Omental fat pad (tissue), 4 donors: ENCODE results near the gene SH3BGRL2. TPM values are rescaled to one million over a fixed set of nuclear protein-coding genes. Genes with fewer than 3 reads are reported as not detected.
A peak's percentile ranks its signal among the peaks of the same experiment; 100 is the strongest.

Experiments used
- ATAC-seq: fragments of 150-250 bp; one replicate; pipeline ENCODE4 v1.9.1; 2016; ENCODE audit warnings: mild to moderate bottlenecking, moderate library complexity; ENCODE audit not compliant: low FRiP score
- DNase-seq: peaks from one replicate; pipeline ENCODE4 v3.0.0-alpha.2; 2019; ENCODE audit warnings: low spot score
- total RNA-seq, 4 donors: library from RNA; depleted of rRNA; stranded (reverse); fragments of >200 nt; gene quantifications; one replicate each; pipeline ENCODE4 v1.1.0, GENCODE V29; 2016
- TF ChIP-seq, protein P1 (sequence below), 3 donors: fragments of 450-650 bp; IDR thresholded peaks; one replicate each; pipeline ENCODE4 v1.5.1; 2016 to 2017; ENCODE audit warnings: antibody characterized with exemption in 3 of 3, mild to moderate bottlenecking in 3 of 3, moderate library complexity in 2 of 3

SH3BGRL2 gene
- total RNA-seq, 4 donors from 2014 or later = 22.9 to 179 (median 39.0) TPM

DNA sequence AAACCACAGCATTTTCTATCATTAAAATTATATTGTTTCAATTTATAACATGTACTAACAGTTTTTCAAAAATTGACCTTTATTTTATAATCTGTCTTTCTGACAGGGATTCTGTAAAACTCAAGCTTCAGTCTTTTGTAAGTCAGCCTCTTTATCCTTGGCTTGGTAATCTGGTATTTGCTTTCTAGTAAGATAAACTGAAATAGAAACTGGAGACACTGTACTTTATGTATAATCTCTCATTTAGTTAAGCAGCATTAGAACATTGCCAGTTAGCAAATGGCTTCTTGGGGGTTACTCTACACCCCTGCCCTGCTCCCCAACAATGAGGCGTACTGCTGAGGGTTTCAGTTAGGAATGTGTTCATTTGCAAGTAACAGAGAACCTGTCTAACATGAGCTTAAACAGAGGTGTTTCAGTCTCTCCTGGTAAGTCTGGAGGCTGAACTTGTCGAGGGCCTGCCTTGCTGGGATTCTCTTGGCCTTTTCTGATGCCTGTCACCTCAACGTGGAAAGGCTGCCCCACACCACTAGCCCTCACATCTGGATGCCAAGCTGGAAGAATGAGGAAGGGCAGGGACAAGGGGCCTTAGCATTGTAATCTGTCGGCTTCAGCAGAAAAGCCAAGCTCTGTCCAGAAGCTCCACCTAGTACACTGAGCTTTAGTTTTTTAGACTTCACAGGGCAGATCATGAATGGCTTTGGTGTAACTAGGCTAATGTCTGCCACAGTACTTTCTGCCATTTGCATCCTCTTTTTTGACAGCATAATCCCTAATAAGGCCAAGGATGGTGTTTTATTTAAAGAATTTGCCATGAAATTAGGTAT, 34.8 kb downstream of the SH3BGRL2 start:
- TF ChIP-seq, protein P1, sequence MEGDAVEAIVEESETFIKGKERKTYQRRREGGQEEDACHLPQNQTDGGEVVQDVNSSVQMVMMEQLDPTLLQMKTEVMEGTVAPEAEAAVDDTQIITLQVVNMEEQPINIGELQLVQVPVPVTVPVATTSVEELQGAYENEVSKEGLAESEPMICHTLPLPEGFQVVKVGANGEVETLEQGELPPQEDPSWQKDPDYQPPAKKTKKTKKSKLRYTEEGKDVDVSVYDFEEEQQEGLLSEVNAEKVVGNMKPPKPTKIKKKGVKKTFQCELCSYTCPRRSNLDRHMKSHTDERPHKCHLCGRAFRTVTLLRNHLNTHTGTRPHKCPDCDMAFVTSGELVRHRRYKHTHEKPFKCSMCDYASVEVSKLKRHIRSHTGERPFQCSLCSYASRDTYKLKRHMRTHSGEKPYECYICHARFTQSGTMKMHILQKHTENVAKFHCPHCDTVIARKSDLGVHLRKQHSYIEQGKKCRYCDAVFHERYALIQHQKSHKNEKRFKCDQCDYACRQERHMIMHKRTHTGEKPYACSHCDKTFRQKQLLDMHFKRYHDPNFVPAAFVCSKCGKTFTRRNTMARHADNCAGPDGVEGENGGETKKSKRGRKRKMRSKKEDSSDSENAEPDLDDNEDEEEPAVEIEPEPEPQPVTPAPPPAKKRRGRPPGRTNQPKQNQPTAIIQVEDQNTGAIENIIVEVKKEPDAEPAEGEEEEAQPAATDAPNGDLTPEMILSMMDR (IDR thresholded peaks at IDR 0.05) = no peak
- no peak for DNase-seq
- ATAC-seq = no peak

DNA sequence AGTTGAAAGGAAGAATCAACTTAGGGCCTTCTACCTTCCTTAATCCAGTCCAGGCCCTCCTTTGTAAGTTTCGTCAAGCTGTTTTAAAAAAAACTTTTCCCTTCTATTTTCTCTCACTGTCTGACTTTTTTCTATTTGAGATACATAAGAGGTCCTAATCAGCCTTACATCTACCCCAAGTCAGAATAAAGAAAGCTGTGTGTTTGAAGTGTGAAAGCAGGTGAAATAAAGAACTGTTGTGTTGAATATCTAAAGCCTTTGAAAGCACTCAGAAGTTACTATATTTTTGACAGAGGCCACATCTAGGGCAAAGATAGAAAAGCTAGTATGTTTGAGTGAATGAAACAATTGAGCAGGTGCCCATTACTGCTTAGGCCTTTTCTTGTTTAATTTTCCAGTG, 35.5 kb downstream of the SH3BGRL2 start:
- no peak for DNase-seq
- no peak for ATAC-seq
- TF ChIP-seq, protein P1 (IDR thresholded peaks at IDR 0.05) = no peak

DNA sequence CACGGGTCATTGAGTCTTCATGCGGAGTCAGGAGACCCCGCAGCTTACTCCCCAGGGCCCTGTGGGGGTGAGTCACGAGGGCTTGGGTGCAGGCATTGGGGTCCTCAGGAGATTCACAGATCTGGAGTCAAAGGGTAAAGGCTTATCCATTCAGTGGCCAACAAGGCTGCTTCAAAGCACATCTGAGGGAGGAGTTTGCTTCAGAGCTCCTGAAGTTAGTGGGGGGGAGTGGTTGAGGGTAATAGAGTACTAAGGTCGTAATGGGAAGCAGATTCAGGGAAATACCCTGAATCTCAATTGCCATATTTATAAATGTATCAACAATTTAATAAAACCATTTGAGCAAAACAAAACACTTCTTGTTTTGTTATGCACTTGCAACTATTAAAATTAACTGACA, 37.3 kb downstream of the SH3BGRL2 start:
- no peak for ATAC-seq
- TF ChIP-seq, protein P1 (IDR thresholded peaks at IDR 0.05) = no peak

DNA sequence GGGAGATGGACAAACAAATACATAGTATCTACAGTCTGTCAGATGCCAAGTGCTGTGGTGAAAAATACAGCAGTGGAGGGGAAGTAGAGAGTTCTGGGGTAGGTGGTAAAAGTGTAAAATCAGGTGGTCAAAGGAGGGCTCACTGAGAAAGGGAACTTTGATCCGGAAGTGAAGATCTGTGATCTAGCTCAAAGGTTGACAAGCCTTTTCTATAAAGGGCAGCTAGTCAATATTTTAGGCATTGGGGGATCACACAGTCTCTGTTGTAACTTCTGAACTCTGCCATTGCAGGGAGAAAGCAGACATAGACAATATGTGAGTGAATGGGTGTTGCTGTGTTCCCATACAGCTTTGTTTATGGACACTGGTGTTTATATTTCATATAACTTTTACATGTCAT, 38.6 kb downstream of the SH3BGRL2 start:
- DNase-seq = no peak
- TF ChIP-seq, protein P1 (IDR thresholded peaks at IDR 0.05) = no peak
- no peak for ATAC-seq

More for the DNA sequence above, 37.3 kb downstream of the SH3BGRL2 start:
- no peak for DNase-seq

DNA sequence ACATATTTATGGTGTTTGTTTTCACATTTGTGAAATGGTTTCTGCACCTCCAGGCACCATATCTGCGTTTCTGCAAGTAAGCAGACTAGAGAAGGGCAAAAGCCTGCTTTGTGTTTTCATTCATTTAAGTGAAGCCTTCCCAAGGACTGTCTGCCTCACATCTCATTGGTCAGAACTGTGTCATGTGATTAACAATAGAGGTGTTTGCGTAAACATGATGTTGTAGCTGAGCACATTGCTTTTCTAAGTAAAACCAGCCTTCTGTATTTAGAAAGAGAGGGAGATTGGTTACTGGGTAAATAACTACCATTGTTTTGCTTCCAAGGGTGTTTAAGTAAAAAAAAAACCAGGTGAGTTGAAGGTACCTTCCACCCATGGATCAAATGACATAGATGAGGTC, 39.7 kb downstream of the SH3BGRL2 start:
- TF ChIP-seq, protein P1 (IDR thresholded peaks at IDR 0.05) = no peak
- ATAC-seq = no peak
- no peak for DNase-seq

DNA sequence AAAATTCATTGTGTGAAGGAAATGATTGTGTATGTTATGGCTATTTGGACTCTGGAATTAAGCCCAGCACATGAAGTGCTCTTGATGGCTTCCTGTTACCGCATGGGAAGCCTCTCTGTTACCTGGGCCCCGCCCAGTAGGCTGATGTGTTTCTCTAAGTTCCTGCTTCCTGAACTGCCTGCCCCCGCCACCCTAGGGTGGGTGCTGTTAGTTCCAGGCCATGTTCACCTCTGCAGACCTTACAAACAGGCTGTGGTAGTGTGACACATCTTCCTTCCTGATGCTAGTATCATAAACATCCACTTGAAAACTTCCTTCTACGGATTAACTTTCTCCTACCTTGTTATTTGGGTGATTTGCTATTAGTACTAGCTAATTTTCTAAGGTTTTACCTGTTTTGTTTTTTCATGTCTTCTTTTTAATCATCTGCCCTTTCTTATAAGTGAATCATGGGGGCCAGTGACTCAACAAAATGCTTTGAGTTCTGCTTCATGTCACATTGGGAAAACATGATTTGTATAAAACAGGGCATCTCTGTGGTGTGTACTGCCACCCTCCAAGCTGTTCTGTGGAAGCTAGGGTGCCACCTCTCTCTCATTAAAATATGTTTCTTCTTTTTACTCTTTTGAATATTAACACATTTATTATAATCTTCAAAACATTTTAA, 40.6 kb downstream of the SH3BGRL2 start:
- ATAC-seq = peak; percentile 59
- TF ChIP-seq, protein P1 (IDR thresholded peaks at IDR 0.05) = no peak
- DNase-seq = no peak
